ENCODE results near the gene USP10.

DNA sequence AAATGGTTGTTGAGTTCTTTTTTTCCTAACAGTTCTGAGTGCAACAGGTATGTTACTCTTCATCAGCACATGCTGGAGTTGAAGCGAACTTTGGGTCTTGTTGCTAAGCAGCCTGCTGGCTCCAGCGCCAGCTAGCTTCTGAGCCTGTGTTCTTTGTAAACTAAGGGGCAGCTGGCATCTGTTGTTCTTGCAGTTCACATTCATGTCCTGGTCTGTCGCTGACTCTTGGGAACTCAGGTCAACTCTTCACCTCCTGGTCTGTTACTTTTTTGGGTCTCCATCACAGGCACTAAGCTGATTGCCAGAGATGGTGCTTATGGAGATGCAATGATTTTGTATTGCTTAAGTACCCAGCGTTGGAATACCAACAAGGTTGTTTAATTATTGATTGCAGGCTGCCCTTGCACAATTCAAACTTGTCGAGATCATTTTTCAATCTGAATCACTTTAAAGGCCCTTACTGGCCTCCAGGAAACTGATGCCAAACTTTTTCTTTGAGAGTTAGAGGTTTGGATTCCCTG, 40.9 kb downstream of the USP10 start:
- TF ChIP-seq EZH2 (IDR thresholded peaks at IDR 0.05; ENCODE audit: low read length, missing control alignments): no peak
- TF ChIP-seq, protein P1, sequence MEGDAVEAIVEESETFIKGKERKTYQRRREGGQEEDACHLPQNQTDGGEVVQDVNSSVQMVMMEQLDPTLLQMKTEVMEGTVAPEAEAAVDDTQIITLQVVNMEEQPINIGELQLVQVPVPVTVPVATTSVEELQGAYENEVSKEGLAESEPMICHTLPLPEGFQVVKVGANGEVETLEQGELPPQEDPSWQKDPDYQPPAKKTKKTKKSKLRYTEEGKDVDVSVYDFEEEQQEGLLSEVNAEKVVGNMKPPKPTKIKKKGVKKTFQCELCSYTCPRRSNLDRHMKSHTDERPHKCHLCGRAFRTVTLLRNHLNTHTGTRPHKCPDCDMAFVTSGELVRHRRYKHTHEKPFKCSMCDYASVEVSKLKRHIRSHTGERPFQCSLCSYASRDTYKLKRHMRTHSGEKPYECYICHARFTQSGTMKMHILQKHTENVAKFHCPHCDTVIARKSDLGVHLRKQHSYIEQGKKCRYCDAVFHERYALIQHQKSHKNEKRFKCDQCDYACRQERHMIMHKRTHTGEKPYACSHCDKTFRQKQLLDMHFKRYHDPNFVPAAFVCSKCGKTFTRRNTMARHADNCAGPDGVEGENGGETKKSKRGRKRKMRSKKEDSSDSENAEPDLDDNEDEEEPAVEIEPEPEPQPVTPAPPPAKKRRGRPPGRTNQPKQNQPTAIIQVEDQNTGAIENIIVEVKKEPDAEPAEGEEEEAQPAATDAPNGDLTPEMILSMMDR (conservative IDR thresholded peaks at IDR 0.05 in 1 of 2, IDR thresholded peaks at IDR 0.05 in 1 of 2; ENCODE audit: low read depth in 1 of 2, low read length in 2 of 2): no peak
